HepG2 (cell line): ENCODE measurements around the gene ZBTB46. TPM values are rescaled to one million over a fixed set of nuclear protein-coding genes. Genes with fewer than 3 reads are reported as not detected.

ENCODE experiments used
- ARID2 ChIP-seq: sonication (generic); formaldehyde crosslinking; IDR thresholded peaks from 2 replicates; pipeline ENCODE4 v1.8.1; 2022; ENCODE audit warnings: mild to moderate bottlenecking, missing genetic modification reagents, borderline replicate concordance
- CHD4 ChIP-seq: fragments of 200-600 bp; sonication (generic); IDR thresholded peaks from 2 replicates; pipeline ENCODE4 v1.7.0; 2017; ENCODE audit warnings: mild to moderate bottlenecking, low read length, borderline replicate concordance
- DMAP1 ChIP-seq: IDR thresholded peaks from 2 replicates; pipeline ENCODE4 v1.6.1; 2016
- KAT8 ChIP-seq: IDR thresholded peaks from 2 replicates; pipeline ENCODE4 v1.6.1; 2016; ENCODE audit warnings: missing genetic modification reagents, missing compliant biosample characterization
- MATR3 ChIP-seq: sonication (generic); formaldehyde crosslinking; IDR thresholded peaks from 2 replicates; pipeline ENCODE4 v1.4.0; 2020; ENCODE audit warnings: missing genetic modification reagents
- NCOA5 ChIP-seq: sonication (generic); formaldehyde crosslinking; IDR thresholded peaks from 2 replicates; pipeline ENCODE4 v1.4.0; 2020; ENCODE audit warnings: missing genetic modification reagents
- PLRG1 ChIP-seq: fragments of 450-650 bp; conservative IDR thresholded peaks from 2 replicates; pipeline ENCODE4 v1.6.1; 2016
- XRCC5 ChIP-seq: fragments of 200-400 bp; formaldehyde crosslinking; optimal IDR thresholded peaks from 2 replicates; pipeline ENCODE3; 2017; ENCODE audit warnings: mild to moderate bottlenecking, low read length
- YEATS2 ChIP-seq: sonication (generic); formaldehyde crosslinking; IDR thresholded peaks from 2 replicates; pipeline ENCODE4 v1.4.0; 2020; ENCODE audit warnings: missing genetic modification reagents, borderline replicate concordance
- polyA plus RNA-seq, 8 experiments: library from polyadenylated mRNA; depleted of rRNA in 3 of 8; stranded (reverse) in 7 of 8; unstranded in 1 of 8; fragments of >200 nt; fragmentation: Illumina TruSeq in 4 of 8; extraction: Trizol in 4 of 8; gene quantifications; 2 replicates each; pipeline versions ENCODE4 v1.2.1 to v1.2.3, GENCODE V29; 2011 to 2016; ENCODE audit warnings: low read depth in 4 of 8, missing spikeins in 1 of 8, mixed read lengths in 1 of 8; ENCODE audit not compliant: insufficient read depth in 1 of 8
- total RNA-seq, 5 experiments: library from RNA; depleted of rRNA; stranded (reverse); fragments of >200 nt; fragmentation: Illumina TruSeq; extraction: Trizol; gene quantifications; 2 replicates each; pipeline ENCODE4 v1.2.3, GENCODE V29; 2016; ENCODE audit warnings: low read depth in 1 of 5
- TF ChIP-seq, protein P1 (sequence below): IDR thresholded peaks from 2 replicates; pipeline ENCODE4 v1.6.1; 2016; ENCODE audit warnings: low read depth, missing genetic modification reagents, missing compliant biosample characterization
- TF ChIP-seq, protein P2 (sequence below): sonication (generic); formaldehyde crosslinking; IDR thresholded peaks from 2 replicates; pipeline ENCODE4 v1.4.0; 2020; ENCODE audit warnings: missing genetic modification reagents, borderline replicate concordance
- TF ChIP-seq, protein P3 (sequence below): sonication (generic); formaldehyde crosslinking; IDR thresholded peaks from 2 replicates; pipeline ENCODE4 v1.8.0; 2022; ENCODE audit warnings: mild to moderate bottlenecking, missing genetic modification reagents; ENCODE audit not compliant: insufficient replicate concordance
- TF ChIP-seq, protein P4 (sequence below): sonication (generic); formaldehyde crosslinking; IDR thresholded peaks from 2 replicates; pipeline ENCODE4 v1.4.0; 2020; ENCODE audit warnings: missing genetic modification reagents, borderline replicate concordance

Gene ZBTB46
- total and polyA plus RNA-seq, 2 of the 13 experiments (the other 11 are each of a cell fraction or from before 2014, with no cell fraction given) = 1.6 to 13.5 TPM

DNA sequence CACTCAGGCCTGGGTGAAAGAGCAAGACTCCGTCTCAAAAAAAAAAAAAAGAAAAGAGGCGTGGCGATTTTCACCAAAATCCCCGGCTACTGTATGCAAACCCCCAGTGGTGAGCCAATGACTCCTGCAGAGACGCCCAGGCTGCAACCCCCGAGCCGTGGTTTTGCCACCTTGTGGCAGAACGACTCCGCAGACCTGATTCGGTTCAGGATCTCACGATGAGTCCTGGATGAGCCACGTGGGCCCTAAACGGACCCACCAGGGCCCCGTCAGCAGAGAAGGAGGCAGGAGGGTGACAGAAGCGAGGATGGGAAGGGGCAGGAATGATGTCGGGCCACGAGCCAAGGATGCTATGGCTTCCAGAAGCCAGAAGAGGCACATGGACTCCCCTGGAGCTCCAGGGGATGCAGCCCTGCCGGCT, 49.0 kb downstream of the ZBTB46 start (continued):
- TF ChIP-seq, protein P1, sequence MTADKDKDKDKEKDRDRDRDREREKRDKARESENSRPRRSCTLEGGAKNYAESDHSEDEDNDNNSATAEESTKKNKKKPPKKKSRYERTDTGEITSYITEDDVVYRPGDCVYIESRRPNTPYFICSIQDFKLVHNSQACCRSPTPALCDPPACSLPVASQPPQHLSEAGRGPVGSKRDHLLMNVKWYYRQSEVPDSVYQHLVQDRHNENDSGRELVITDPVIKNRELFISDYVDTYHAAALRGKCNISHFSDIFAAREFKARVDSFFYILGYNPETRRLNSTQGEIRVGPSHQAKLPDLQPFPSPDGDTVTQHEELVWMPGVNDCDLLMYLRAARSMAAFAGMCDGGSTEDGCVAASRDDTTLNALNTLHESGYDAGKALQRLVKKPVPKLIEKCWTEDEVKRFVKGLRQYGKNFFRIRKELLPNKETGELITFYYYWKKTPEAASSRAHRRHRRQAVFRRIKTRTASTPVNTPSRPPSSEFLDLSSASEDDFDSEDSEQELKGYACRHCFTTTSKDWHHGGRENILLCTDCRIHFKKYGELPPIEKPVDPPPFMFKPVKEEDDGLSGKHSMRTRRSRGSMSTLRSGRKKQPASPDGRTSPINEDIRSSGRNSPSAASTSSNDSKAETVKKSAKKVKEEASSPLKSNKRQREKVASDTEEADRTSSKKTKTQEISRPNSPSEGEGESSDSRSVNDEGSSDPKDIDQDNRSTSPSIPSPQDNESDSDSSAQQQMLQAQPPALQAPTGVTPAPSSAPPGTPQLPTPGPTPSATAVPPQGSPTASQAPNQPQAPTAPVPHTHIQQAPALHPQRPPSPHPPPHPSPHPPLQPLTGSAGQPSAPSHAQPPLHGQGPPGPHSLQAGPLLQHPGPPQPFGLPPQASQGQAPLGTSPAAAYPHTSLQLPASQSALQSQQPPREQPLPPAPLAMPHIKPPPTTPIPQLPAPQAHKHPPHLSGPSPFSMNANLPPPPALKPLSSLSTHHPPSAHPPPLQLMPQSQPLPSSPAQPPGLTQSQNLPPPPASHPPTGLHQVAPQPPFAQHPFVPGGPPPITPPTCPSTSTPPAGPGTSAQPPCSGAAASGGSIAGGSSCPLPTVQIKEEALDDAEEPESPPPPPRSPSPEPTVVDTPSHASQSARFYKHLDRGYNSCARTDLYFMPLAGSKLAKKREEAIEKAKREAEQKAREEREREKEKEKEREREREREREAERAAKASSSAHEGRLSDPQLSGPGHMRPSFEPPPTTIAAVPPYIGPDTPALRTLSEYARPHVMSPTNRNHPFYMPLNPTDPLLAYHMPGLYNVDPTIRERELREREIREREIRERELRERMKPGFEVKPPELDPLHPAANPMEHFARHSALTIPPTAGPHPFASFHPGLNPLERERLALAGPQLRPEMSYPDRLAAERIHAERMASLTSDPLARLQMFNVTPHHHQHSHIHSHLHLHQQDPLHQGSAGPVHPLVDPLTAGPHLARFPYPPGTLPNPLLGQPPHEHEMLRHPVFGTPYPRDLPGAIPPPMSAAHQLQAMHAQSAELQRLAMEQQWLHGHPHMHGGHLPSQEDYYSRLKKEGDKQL = no peak
- TF ChIP-seq NCOA5 (CRISPR knock-in tag) = no peak
- peak; percentile 33; the same call in 1 of the 2 replicates for TF ChIP-seq KAT8 (CRISPR knock-in tag)
- TF ChIP-seq CHD4 = no peak
- TF ChIP-seq YEATS2 (CRISPR knock-in tag) = no peak; the same call in 1 of the 2 replicates
- TF ChIP-seq, protein P2, sequence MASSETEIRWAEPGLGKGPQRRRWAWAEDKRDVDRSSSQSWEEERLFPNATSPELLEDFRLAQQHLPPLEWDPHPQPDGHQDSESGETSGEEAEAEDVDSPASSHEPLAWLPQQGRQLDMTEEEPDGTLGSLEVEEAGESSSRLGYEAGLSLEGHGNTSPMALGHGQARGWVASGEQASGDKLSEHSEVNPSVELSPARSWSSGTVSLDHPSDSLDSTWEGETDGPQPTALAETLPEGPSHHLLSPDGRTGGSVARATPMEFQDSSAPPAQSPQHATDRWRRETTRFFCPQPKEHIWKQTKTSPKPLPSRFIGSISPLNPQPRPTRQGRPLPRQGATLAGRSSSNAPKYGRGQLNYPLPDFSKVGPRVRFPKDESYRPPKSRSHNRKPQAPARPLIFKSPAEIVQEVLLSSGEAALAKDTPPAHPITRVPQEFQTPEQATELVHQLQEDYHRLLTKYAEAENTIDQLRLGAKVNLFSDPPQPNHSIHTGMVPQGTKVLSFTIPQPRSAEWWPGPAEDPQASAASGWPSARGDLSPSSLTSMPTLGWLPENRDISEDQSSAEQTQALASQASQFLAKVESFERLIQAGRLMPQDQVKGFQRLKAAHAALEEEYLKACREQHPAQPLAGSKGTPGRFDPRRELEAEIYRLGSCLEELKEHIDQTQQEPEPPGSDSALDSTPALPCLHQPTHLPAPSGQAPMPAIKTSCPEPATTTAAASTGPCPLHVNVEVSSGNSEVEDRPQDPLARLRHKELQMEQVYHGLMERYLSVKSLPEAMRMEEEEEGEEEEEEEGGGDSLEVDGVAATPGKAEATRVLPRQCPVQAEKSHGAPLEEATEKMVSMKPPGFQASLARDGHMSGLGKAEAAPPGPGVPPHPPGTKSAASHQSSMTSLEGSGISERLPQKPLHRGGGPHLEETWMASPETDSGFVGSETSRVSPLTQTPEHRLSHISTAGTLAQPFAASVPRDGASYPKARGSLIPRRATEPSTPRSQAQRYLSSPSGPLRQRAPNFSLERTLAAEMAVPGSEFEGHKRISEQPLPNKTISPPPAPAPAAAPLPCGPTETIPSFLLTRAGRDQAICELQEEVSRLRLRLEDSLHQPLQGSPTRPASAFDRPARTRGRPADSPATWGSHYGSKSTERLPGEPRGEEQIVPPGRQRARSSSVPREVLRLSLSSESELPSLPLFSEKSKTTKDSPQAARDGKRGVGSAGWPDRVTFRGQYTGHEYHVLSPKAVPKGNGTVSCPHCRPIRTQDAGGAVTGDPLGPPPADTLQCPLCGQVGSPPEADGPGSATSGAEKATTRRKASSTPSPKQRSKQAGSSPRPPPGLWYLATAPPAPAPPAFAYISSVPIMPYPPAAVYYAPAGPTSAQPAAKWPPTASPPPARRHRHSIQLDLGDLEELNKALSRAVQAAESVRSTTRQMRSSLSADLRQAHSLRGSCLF (CRISPR knock-in tag) = no peak
- no peak for TF ChIP-seq PLRG1
- TF ChIP-seq, protein P3, sequence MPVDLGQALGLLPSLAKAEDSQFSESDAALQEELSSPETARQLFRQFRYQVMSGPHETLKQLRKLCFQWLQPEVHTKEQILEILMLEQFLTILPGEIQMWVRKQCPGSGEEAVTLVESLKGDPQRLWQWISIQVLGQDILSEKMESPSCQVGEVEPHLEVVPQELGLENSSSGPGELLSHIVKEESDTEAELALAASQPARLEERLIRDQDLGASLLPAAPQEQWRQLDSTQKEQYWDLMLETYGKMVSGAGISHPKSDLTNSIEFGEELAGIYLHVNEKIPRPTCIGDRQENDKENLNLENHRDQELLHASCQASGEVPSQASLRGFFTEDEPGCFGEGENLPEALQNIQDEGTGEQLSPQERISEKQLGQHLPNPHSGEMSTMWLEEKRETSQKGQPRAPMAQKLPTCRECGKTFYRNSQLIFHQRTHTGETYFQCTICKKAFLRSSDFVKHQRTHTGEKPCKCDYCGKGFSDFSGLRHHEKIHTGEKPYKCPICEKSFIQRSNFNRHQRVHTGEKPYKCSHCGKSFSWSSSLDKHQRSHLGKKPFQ (CRISPR knock-in tag) = no peak
- no peak for TF ChIP-seq MATR3
- peak; percentile 61; the same call in 1 of the 2 replicates for TF ChIP-seq DMAP1 (CRISPR knock-in tag)
- TF ChIP-seq, protein P4, sequence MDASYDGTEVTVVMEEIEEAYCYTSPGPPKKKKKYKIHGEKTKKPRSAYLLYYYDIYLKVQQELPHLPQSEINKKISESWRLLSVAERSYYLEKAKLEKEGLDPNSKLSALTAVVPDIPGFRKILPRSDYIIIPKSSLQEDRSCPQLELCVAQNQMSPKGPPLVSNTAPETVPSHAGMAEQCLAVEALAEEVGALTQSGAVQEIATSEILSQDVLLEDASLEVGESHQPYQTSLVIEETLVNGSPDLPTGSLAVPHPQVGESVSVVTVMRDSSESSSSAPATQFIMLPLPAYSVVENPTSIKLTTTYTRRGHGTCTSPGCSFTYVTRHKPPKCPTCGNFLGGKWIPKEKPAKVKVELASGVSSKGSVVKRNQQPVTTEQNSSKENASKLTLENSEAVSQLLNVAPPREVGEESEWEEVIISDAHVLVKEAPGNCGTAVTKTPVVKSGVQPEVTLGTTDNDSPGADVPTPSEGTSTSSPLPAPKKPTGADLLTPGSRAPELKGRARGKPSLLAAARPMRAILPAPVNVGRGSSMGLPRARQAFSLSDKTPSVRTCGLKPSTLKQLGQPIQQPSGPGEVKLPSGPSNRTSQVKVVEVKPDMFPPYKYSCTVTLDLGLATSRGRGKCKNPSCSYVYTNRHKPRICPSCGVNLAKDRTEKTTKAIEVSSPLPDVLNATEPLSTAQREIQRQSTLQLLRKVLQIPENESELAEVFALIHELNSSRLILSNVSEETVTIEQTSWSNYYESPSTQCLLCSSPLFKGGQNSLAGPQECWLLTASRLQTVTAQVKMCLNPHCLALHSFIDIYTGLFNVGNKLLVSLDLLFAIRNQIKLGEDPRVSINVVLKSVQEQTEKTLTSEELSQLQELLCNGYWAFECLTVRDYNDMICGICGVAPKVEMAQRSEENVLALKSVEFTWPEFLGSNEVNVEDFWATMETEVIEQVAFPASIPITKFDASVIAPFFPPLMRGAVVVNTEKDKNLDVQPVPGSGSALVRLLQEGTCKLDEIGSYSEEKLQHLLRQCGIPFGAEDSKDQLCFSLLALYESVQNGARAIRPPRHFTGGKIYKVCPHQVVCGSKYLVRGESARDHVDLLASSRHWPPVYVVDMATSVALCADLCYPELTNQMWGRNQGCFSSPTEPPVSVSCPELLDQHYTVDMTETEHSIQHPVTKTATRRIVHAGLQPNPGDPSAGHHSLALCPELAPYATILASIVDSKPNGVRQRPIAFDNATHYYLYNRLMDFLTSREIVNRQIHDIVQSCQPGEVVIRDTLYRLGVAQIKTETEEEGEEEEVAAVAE (CRISPR knock-in tag) = no peak
- no peak for TF ChIP-seq ARID2 (CRISPR knock-in tag)
- TF ChIP-seq XRCC5 = peak; percentile 82
